ENCODE results near the gene KDM3A.
A peak's percentile ranks its signal among the peaks of the same experiment; 100 is the strongest.

Gene KDM3A

GRCh38 chr2:86440631-86441391 lies at the start of gene KDM3A:
Gene KDM3A (plus strand): TSS chr2:86441371. CDS start chr2:86442048, 677 bp downstream.
- peak; percentile 98 for DNase-seq

- DNase-seq, result no peak
Measured at GRCh38 chr2:86392873-86393518, 48.2 kb upstream of the KDM3A start.

GRCh38 chr2:86393521-86394491 lies 47.4 kb upstream of the KDM3A start:
- peak; percentile 90 for DNase-seq

- no peak for DNase-seq
Measured at GRCh38 chr2:86396291-86396785, 44.8 kb upstream of the KDM3A start.

GRCh38 chr2:86397986-86398385 lies 43.2 kb upstream of the KDM3A start:
- no peak for DNase-seq

- DNase-seq, result no peak
Measured at GRCh38 chr2:86398500-86399474, 42.4 kb upstream of the KDM3A start.

- no peak for DNase-seq
Measured at GRCh38 chr2:86400321-86400720, 40.9 kb upstream of the KDM3A start.

- no peak for DNase-seq
Measured at GRCh38 chr2:86410581-86410980, 30.6 kb upstream of the KDM3A start.

GRCh38 chr2:86411396-86411795 lies 29.8 kb upstream of the KDM3A start:
- DNase-seq, result no peak

GRCh38 chr2:86412007-86412406 lies 29.2 kb upstream of the KDM3A start:
- no peak for DNase-seq

GRCh38 chr2:86413296-86414094 lies 27.7 kb upstream of the KDM3A start:
- no peak for DNase-seq

- no peak for DNase-seq
Measured at GRCh38 chr2:86414996-86415395, 26.2 kb upstream of the KDM3A start.

GRCh38 chr2:86416146-86416545 lies 25.0 kb upstream of the KDM3A start:
- DNase-seq, result no peak

GRCh38 chr2:86417961-86418360 lies 23.2 kb upstream of the KDM3A start:
- DNase-seq, result peak; percentile 35

GRCh38 chr2:86420913-86421312 lies 20.3 kb upstream of the KDM3A start:
- no peak for DNase-seq

GRCh38 chr2:86426271-86426670 lies 14.9 kb upstream of the KDM3A start:
- no peak for DNase-seq

- no peak for DNase-seq
Measured at GRCh38 chr2:86429335-86429734, 11.8 kb upstream of the KDM3A start.

- no peak for DNase-seq
Measured at GRCh38 chr2:86430368-86430767, 10.8 kb upstream of the KDM3A start.

- no peak for DNase-seq
Measured at GRCh38 chr2:86433137-86433536, 8.0 kb upstream of the KDM3A start.

- DNase-seq, result no peak
Measured at GRCh38 chr2:86434290-86434689, 6.9 kb upstream of the KDM3A start.

- no peak for DNase-seq
Measured at GRCh38 chr2:86435531-86435930, 5.6 kb upstream of the KDM3A start.

Measured in kidney glomerular epithelial cell (primary cell).